T-helper 1 cell treated with Interleukin-12 subunit alpha and Interleukin-12 subunit beta and Interleukin-4 antibody, amounts not matched to agents 30 ng/mL and 1 ng/mL, for 36 hours (primary cell): ENCODE results near the gene ITGB8. TPM values are rescaled to one million over a fixed set of nuclear protein-coding genes. Genes with fewer than 3 reads are reported as not detected.
"Not testable (repeated sequence)": the region's sequence is repeated elsewhere in the genome, so short reads cannot be mapped to it uniquely, and the experiment has no call there.

Experiments used
- intact Hi-C: fragments of 100-400 bp; cut with micrococcal nuclease; formaldehyde crosslinking; loops from one replicate; pipeline ENCODE4 v1.15.1; 2024
- total RNA-seq: library from RNA; stranded (reverse); gene quantifications from 2 replicates; pipeline ENCODE4 v1.2.3, GENCODE V29; 2022

ITGB8 gene
- not detected in 2 replicates for total RNA-seq

DNA sequence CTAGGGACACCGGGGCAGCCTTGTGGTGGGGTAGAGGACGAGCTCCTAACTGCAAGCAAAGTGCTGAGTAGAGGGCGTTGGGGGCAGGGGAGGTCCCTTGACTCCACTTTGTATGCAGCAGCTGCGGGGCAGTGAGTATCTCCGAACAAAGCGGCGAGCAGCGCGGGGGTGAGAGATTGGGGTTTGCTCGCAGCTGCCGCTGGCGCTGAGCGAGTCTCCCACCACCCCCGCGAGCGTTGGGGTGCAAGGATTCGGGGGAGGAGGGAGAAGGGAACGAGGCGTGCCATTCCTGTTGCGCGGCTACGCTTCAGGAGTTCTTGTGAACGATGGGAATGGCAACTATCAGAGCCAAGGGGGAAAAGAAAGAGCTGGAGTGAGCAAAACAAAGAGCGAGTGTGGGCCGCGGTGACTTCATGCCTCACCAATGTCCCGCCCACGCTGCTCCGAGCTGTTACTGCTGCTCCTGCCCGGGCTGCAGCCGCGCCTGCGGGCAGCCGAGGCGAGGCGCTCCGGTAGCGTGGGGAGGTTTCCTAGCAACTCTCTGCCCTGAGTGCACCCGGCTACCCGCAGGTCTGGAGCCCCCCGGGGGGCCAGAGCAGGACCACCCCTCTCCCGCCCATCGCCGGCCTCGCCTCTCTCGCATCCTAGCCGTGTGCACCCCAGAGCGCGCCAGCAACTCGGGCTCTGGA lies at the start of gene ITGB8:
ITGB8 (plus strand) TSS at position 662 of the 689 bp plus-strand sequence. CDS start 907 bp downstream, outside the sequence.
- intact Hi-C loops, result loop anchor here (2.0 to 5.0 kb wide), 2 partner anchors 54 to 452 kb away; no protein-coding TSS in a partner anchor

DNA sequence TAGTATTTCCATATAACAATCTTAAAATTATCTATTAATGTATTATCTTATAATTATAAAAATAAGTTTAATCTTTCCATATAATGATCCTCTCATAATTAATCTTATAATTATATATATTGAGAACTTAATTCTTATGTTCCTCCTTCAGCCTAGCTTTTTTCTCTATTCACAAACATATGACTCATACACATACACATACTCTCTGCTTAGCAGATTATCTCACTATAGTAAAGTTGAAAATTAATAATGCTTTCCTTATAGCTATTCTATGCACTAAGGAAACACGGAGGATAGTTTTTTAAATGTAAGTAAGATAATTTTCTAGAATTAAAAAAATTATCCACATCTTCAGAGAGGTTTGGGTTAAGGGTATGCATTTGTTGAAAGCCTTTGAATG lies 47.7 kb upstream of the ITGB8 start:
- intact Hi-C loops, result loop anchor here (10.0 kb wide), 1 partner anchor 1072 kb away; no protein-coding TSS in a partner anchor

DNA sequence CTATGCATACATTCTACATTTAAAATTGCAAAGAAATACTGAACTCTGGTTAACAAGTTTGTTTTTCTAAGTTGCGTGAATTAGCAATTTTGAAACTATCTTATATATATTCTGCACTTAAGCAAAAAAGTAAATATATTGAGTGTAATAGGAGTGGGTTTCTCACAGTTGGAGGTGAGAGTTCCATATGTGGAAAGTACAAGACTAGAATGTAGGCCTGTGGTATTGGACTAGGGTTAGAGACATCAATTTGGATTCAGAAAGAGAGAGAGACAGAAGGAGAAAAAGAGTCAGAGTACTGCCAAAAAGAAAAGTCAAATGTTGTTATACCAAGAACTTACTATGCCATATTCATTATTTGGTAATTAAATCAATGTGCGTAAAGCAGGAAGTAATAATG lies 47.3 kb upstream of the ITGB8 start:
- intact Hi-C loops, result loop anchor here (10.0 kb wide), 1 partner anchor 1071 kb away; no protein-coding TSS in a partner anchor

DNA sequence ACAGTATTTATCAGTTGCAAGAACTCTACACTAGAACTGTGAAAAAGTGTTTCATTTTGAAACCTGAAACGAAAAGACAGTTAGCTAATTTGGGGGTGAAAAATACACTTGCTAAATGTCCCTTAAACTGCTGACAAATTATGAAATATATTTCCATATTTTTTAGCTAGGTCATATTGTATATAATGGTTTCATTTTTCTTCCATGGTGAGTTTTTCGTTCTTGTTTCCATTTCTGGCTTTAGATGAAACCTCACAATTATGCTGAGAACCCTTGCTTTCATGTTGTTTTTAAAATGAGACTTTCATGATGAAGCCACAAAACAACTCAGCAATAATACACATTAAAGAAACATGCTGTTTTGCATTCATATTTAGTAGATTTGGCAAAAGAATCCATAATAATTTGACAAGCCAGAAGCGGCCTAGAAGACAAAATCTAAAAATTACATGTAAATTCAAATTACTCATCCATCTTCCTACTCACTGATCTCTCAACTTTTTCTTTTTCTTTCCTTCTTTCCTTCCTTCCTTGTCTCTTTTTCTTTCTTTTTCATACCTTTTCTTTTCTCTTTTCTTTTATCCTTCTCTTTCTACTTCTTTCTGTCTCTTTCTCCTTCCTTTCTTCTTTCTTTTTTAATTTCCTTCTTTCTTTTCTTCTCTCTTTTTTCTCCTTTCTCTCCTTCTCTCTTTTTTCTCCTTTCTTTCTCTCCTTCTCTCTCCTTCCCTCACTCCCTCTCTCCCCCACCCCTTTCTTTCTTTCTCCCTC lies 46.5 kb upstream of the ITGB8 start:
- intact Hi-C loops, result loop anchor here (10.0 kb wide), 1 partner anchor 1071 kb away; no protein-coding TSS in a partner anchor

DNA sequence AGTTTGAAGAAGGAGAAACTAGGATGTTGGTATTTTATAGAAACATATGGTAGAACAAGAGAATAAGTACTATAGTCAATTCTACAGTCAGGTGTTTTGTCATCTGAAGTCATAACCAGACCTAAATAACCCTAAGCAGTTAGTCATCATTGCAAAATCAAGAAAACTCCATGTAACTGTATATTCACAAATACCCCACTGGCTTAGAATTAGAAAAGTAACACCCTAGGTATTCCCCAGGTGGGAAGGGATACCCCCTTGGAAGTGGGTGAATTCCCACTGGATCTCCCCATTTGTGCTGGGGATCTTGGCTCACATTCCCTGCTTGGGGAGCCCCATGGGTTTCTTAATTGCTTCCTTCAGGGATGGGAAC lies 45.9 kb upstream of the ITGB8 start:
- intact Hi-C loops, result loop anchor here (10.0 kb wide), 1 partner anchor 1070 kb away; no protein-coding TSS in a partner anchor

DNA sequence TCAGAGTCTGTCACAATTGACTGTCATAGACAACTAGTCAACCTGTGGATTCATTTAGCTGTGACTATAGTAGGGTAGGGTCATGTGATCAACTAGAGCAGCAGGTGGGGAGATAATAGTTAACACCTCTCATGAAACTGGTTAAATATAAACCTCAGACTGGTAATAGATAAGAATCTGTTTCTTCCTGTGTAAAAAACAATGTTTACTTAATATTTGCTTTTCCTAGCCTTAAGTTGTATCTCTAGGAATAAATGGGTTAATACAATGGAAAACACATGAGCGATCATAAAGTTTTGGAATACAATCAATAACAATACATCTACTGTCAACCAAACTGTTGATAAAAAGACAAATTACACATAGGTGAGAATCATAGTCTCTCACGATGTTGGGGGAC lies 43.4 kb upstream of the ITGB8 start:
- intact Hi-C loops, result loop anchor here (10.0 kb wide), 1 partner anchor 1067 kb away; no protein-coding TSS in a partner anchor

DNA sequence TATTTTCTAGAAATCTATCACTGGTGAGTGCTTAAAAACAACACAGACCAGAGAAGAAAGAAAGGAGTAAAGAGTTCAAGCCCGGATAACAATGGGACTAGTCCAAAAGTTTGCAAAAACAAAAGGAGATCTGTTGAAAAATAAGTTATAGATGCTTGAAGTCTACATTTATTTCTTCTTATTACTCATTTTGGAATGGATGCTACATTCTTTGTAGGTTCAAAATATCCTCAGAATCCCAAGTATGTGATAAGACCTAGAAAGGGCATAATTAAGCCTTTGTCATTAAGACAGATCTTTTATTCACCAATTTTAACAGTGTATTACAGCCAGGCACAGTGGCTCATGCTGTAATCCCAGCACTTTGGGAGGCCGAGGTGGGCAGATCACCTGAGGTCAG lies 42.7 kb upstream of the ITGB8 start:
- intact Hi-C loops, result loop anchor here (10.0 kb wide), 1 partner anchor 1067 kb away; no protein-coding TSS in a partner anchor

DNA sequence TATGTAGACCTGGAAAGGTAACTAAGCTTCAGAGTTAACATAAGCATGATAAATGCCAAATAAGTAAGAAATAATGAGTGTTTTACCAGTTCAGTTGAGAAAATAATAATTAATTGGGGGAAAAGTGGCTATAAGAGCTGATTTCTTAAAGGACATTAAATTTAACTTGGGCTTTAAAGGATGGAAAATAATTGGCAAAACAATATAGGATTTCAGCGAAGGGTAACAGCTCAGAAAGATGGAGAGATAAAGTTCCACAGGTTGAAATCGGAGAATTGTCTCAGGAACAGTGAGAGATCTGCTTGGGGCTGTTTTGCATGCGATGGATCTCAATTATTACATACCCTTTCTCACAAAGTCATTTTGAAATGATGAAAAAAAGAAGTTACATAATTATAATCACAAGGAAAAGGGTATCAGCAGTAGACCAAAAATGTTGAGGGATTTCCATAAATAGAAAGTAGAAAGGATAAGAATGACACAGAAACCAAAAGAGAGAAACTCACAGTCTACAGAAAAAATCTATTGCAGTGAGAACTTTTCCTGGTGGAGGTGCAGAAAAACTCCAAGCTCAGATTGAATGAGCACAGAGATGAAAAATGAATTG lies 40.1 kb upstream of the ITGB8 start:
- intact Hi-C loops, result no loop called here

DNA sequence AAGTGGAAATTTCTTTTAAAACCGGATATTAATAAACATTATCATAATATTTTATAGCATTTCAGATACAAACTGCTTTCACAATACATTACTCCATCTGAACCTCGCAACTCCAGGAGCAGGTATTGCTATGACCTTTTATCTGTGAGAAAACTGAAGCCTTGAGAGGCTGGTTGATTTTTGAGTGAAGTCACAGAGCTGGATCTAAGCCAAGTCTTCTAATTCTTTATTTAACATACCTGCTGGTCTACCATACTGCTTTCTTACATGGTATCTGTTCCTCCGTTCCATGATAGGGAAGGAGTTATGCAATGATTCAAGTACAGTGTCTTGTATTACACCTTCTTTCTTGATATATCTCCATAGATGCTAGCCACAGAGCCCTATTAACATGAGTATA lies 37.4 kb upstream of the ITGB8 start:
- intact Hi-C loops, result no loop called here

DNA sequence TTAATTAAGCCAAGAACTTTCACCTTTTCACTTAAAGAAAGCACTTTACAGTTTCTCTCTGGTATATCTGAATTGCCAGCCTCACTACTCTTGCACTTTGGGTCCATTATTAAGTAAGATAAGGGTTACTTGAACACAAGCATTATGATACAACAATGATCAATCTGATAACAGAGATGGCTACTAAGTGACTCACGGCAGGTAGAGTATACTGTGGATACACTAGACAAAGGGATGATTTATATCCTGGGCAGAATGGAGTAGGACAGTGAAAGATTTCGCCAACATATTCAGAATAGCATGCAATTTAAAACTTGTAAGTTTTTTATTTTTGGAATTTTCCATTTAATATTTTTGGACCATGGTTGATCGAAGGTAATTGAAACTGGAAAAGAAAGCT lies 34.3 kb upstream of the ITGB8 start:
- intact Hi-C loops, result no loop called here

DNA sequence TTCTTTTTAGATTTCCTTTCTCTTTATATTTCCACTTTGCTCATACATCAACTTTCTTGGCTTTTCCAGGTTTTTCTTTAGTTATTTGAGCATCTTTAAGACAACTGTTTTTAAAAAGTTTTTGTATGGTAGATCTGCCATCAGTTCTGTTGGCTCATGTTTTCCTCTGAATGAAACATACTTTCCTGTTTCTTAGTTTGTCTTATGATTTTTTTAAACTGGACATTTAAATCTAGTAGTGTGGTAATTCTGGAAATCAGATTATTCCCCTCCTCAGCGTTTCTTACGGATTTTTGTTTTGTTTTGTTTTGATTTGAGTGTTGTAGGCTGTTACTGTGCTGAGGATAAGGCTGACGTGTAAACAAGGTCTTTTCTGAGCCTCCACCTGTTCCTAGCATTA lies 33.8 kb upstream of the ITGB8 start:
- intact Hi-C loops, result no loop called here

DNA sequence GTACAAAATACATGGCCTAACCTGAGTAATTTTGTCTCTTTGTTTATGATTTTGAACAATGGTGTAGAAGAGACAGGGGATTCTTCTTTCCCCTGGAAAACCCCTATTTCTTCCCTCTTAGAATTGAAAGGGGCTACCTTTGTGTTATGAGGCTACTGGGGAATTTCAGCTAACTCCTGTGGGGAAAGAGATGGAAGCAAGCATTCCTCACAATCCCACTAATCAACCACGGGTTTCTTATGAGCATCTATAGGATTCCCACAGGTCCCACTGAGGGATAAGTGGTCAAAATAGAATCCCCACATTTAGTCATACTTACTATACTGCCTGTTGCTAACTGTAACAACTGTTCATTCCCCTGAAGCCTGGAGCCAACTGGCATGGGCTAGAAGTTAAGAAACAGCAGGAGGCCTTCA lies 32.2 kb upstream of the ITGB8 start:
- intact Hi-C loops, result no loop called here

DNA sequence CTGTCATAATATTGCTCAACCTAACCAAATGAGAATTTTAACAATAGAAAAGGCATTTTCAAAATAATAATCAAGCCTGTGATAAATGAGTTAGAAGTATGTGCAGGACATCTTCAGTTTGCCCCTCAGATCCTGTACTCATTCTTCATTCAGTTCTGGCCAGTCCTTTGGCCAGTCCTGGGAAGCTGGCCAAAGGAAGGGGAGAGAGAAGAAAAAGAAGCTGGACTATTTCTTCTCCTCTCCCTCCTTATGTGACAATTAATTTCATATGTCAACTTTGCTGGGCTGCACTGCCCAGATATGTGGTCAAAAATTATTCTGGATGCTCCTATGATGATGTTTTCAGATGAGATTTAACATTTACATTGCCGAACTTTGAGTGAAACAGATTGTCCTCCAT lies 31.6 kb upstream of the ITGB8 start:
- intact Hi-C loops, result no loop called here

DNA sequence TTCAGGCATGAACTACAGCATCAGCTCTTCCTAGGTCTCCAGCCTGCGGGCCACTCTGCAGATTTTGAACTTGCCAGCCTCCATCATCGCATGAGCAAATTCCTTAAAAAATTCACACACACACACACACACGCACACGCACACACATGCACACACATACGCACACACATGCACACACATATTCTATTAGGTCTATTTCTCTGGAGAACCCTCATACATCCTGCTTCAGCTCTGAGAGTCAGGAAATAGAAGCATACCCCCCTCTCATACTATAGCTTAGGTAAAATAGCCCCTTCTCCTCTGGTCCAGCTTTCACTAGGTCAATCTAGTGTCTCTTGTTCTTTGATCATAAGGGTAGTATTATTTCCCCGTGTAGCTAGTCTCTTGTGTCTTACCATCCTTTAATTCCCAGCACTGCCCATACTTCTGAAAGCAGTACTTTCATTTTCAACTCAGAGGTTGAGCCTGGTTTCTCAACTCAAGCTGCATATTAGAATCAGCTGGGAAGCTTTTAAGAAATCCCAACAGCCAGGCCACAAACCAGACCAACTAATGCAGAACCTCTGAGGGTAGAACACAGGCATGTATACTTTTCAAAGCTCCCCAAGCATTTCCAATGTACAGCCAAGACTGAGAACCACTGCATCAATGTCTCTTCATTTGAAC lies 30.9 kb upstream of the ITGB8 start:
- intact Hi-C loops, result no loop called here

DNA sequence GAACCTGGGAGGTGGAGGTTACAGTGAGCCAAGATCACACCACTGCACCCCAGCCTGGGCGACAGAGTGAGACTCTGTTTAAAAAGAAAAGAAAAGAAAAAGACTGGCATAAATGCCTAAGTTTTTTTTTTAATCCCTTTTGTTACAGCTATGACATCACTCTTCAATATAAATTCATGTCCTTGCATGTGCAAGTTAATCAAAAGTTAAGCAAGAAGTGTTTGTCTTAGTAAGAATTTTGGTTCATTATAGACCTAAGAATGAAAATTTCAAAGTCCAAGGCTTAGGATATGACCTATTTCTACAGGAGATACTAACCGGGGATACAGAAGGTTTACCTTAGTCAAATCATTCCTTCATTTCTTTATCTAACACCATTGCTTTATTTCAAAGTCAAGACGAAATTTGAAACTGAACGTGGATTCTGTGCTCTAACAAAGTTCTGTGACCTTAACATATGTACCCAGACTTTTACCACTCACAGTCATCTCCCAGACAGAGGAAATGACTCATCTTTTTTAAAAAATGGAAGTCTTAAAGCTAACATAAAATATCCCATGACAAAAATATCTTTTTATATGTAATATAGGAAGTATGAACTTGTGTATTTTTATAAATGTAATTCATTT lies 29.3 kb upstream of the ITGB8 start:
- intact Hi-C loops, result no loop called here

DNA sequence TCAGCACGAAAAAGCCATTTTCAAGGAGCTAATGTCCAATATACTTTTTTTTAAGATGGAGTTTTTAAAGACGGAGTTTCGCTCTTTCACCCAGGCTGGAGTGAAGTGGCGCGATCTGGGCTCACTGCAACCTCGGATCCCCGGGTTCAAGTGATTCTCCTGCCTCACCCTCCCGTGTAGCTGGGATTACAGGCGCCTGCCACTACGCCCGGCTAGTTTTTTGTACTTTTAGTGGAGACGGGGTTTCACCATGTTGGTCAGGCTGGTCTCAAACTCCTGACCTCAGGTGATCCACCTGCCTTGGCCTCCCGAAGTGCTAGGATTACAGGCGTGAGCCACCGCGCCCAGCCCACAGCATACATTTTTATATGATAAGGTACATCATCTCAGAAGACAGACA lies 28.4 kb upstream of the ITGB8 start:
- intact Hi-C loops, result not testable (repeated sequence)

DNA sequence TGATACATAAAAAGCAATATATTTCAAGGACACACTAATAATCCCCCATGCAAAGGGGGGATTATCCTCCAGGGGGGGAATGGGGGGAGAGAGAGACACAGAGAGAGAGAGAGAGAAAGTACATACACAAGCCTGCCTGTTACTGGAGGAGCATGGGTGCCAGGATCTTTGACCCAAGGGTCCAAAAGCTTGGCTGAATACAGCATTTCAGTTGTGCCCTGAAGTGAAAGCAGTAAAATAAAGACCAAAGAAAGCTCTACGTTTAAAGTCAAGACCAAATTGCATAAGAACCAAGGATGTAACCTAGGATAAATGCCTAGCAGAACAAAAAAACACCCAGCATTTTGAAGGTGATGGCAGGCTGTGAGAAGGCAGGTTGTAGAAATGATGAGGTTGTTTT lies 27.8 kb upstream of the ITGB8 start:
- intact Hi-C loops, result no loop called here

DNA sequence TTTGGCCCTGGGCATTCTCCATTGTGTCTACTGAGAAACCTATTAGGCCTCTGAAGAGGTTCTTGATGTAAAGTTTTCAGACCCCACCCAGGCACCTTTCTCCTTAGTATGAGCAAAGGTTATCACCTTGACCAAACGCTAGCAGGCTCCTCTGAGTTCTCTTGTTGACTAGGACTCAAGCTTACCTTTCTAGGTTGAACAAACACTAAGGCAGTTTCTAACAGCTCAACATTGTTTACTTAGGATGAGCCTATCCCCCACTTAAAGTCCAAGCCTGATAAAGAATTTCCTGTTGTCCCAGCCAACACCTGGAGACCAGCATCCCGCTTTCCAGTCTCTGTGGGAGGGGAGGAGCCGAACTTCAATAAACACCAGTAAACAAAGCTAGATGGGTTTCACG lies 26.3 kb upstream of the ITGB8 start:
- intact Hi-C loops, result no loop called here

DNA sequence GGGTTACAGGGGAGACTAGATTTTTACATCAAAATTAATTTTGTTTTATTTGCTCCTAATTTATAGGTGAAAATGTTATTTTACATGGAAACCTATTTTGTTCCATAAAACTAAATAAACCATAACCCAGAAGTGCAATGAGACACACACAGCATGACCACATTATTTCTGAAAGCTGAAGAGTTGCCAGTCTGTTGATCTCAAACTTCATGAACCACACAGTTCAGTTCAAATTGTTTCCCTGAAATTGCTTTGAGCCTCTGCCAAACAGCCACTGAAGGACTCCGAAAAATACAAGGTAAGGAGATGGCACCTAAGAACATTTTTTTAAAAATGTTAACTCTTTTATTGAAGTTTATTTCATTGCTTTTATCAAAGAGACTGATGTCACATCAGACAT lies 25.0 kb upstream of the ITGB8 start:
- intact Hi-C loops, result no loop called here

DNA sequence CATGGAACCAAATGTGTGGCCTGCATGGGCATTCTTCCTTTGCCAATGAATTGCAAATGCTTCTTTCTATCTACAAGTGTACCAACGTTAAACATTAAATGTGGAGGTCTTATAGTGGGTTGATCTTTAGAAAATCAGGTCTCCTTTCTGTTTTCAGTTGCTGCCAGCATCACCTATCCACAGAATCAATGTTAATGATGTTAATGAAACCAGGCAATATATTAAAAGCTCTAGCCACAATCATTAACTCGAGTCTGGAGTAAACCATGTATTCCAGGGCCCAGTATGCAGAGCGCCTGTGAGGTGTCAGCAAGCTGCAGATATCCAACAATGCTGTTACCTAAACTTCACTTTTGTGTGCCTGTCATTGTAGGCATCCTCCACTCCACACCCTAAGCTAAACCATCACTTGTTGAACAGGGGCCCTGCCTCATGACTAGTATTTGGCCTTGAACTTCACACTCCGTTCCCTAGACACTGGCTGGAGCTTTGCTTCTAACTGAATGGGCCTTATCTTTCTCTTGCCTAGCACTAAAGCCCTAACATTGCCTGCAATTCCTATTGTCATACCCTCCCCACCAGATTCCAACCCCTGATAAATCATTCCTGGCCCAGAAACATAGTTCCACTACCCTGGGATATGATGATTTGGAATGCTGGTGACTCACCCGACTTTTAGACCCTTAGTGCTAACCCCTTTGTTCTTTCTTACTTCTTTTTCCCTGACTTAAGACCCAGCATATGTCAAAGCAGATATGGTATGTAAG lies 24.3 kb upstream of the ITGB8 start:
- intact Hi-C loops, result no loop called here
